ENCODE data around the gene PRM2.

PRM2 gene

GRCh38 chr16:11235703-11235991 is 40.6 kb downstream of the PRM2 start:
- H3K9me3 ChIP-seq (ENCODE audit: severe bottlenecking) = no peaks in the 10 kb centered on the region
- H3K27ac ChIP-seq (ENCODE audit: poor library complexity, severe bottlenecking) = no peak overlapping the region
- H3K4me3 ChIP-seq (ENCODE audit: severe bottlenecking) = no peak overlapping the region
- no peak for DNase-seq (ENCODE audit: low spot score)
- H3K36me3 ChIP-seq (ENCODE audit: low read depth) = no peaks in the 10 kb centered on the region
- no peak for TF ChIP-seq CTCF (IDR thresholded peaks at IDR 0.05; ENCODE audit: poor library complexity, severe bottlenecking)
- ATAC-seq (ENCODE audit: low read depth) = no peak
- no peaks in the 10 kb centered on the region for H3K4me1 ChIP-seq (ENCODE audit: insufficient read depth, poor library complexity, severe bottlenecking)
- no peaks in the 10 kb centered on the region for H3K27me3 ChIP-seq (ENCODE audit: insufficient read depth, poor library complexity, severe bottlenecking)

- no peak for TF ChIP-seq CTCF (IDR thresholded peaks at IDR 0.05; ENCODE audit: poor library complexity, severe bottlenecking)
- no peak overlapping the region for H3K27ac ChIP-seq (ENCODE audit: poor library complexity, severe bottlenecking)
- no peak for DNase-seq (ENCODE audit: low spot score)
Measured at GRCh38 chr16:11234884-11235702, 41.2 kb downstream of the PRM2 start.

GRCh38 chr16:11233727-11234376 is 42.4 kb downstream of the PRM2 start:
- Histone ChIP-seq H3K4me3 (ENCODE audit: severe bottlenecking) (no peak overlapping the region), H3K36me3 (ENCODE audit: low read depth) (no peaks in the 10 kb centered on the region), H3K27ac (ENCODE audit: poor library complexity, severe bottlenecking) (no peak overlapping the region), H3K4me1 (ENCODE audit: insufficient read depth, poor library complexity, severe bottlenecking) (no peaks in the 10 kb centered on the region), H3K27me3 (ENCODE audit: insufficient read depth, poor library complexity, severe bottlenecking) (no peaks in the 10 kb centered on the region), H3K9me3 (ENCODE audit: severe bottlenecking) (no peaks in the 10 kb centered on the region)
- DNase-seq (ENCODE audit: low spot score) (no peak), ATAC-seq (ENCODE audit: low read depth) (peak; percentile 41; the same call in 1 of the 3 replicates)
- no peak for TF ChIP-seq CTCF (IDR thresholded peaks at IDR 0.05; ENCODE audit: poor library complexity, severe bottlenecking)

More at GRCh38 chr16:11234884-11235702, 41.2 kb downstream of the PRM2 start:
- no peaks in the 10 kb centered on the region for H3K27me3 ChIP-seq (ENCODE audit: insufficient read depth, poor library complexity, severe bottlenecking)
- no peaks in the 10 kb centered on the region for H3K36me3 ChIP-seq (ENCODE audit: low read depth)
- ATAC-seq (ENCODE audit: low read depth) = no peak
- no peak overlapping the region for H3K4me3 ChIP-seq (ENCODE audit: severe bottlenecking)
- no peaks in the 10 kb centered on the region for H3K9me3 ChIP-seq (ENCODE audit: severe bottlenecking)
- H3K4me1 ChIP-seq (ENCODE audit: insufficient read depth, poor library complexity, severe bottlenecking) = no peaks in the 10 kb centered on the region

- Histone ChIP-seq H3K27ac (ENCODE audit: poor library complexity, severe bottlenecking) (no peak overlapping the region), H3K36me3 (ENCODE audit: low read depth) (no peaks in the 10 kb centered on the region), H3K27me3 (ENCODE audit: insufficient read depth, poor library complexity, severe bottlenecking) (no peaks in the 10 kb centered on the region), H3K4me3 (ENCODE audit: severe bottlenecking) (no peak overlapping the region), H3K9me3 (ENCODE audit: severe bottlenecking) (no peaks in the 10 kb centered on the region), H3K4me1 (ENCODE audit: insufficient read depth, poor library complexity, severe bottlenecking) (no peaks in the 10 kb centered on the region)
- no peak; the same call in 2 of the 3 replicates for ATAC-seq (ENCODE audit: low read depth)
- DNase-seq (ENCODE audit: low spot score) = no peak
- TF ChIP-seq CTCF (IDR thresholded peaks at IDR 0.05; ENCODE audit: poor library complexity, severe bottlenecking) = no peak
Measured at GRCh38 chr16:11232852-11233726, 43.2 kb downstream of the PRM2 start.
